Muscle of leg (tissue), 11 donors: ENCODE data around the gene SH3RF3. TPM values are rescaled to one million over a fixed set of nuclear protein-coding genes. Genes with fewer than 3 reads are reported as not detected.

Experiments used
- DNase-seq: peaks from one replicate; pipeline ENCODE4 v3.0.0; 2013
- H3K27ac ChIP-seq: one replicate; pipeline ENCODE4 v1.5.1; 2013; ENCODE audit warnings: mild to moderate bottlenecking, low read length, control low read depth
- H3K27me3 ChIP-seq: one replicate; pipeline ENCODE4 v1.6.1; 2013; ENCODE audit warnings: low read length; ENCODE audit not compliant: control insufficient read depth, insufficient read depth
- H3K36me3 ChIP-seq: one replicate; pipeline ENCODE4 v1.6.1; 2013; ENCODE audit warnings: low read length; ENCODE audit not compliant: control insufficient read depth, insufficient read depth
- H3K4me1 ChIP-seq: one replicate; pipeline ENCODE4 v1.6.1; 2013; ENCODE audit warnings: low read length; ENCODE audit not compliant: control insufficient read depth, insufficient read depth
- H3K4me3 ChIP-seq: one replicate; pipeline ENCODE4 v1.5.1; 2013; ENCODE audit warnings: low read length, control low read depth
- H3K9me3 ChIP-seq: replicated peaks from 2 replicates; pipeline ENCODE4 v1.6.1; 2013; ENCODE audit warnings: low read depth, low read length; ENCODE audit not compliant: control insufficient read depth
- WGBS: methylation state at CpG from one replicate; pipeline ENCODE4 v1.1.5; 2013; ENCODE audit warnings: missing lambda C conversion rate; ENCODE audit not compliant: insufficient coverage; 5-methylcytosine and 5-hydroxymethylcytosine counted together
- polyA plus RNA-seq, 8 donors: library from polyadenylated mRNA; unstranded; fragments of 120-200 nt; gene quantifications; one replicate each; pipeline versions ENCODE4 v1.2.1 to v1.2.3, GENCODE V29; 2013; ENCODE audit warnings: inconsistent platforms in 1 of 8, low replicate concordance in 1 of 8; ENCODE audit not compliant: insufficient read length in 8 of 8, insufficient read depth in 1 of 8
- total RNA-seq: library from RNA; stranded (reverse); fragments of 120-200 nt; gene quantifications from one replicate; pipeline ENCODE4 v1.2.4, GENCODE V29; 2013

The SH3RF3 gene
- total and polyA plus RNA-seq, 9 donors = 2.7 to 6.8 (median 4.7) TPM

DNA sequence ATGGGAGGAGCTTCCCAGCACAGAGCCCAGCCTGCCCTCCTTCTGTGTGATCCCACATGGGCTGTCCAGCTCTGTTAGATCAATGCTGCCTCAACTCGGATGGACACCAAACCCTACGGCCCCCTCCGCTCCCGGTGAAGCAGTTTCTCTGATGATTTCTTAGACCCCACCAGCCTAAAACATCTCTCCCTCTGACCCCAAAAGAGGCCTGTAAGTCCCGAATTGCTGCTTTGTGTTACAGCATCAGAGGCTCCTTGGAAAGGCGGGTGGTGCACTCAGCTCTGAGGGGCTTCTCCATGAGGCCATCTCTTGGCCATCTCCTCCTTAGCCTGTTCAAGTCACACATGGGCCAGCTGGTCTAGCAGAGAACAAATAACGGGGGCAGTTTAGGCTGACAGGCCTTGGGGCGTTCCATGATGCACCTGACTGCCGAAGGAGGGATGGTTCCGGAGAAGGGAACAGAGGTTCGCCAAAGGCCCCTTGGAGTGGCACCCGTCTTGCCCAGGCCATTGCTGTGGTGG is 240.7 kb downstream of the SH3RF3 start:
- no peaks in the 10 kb centered on the region for H3K36me3 ChIP-seq
- no peaks in the 10 kb centered on the region for H3K9me3 ChIP-seq
- no peak overlapping the region for H3K4me3 ChIP-seq
- H3K27me3 ChIP-seq = peaks cover 3% of the 10 kb centered on the region
- no peak for DNase-seq
- 94% methylated on average over 12 of the region's 12 CpGs for whole genome bisulfite sequencing
- H3K4me1 ChIP-seq = peaks cover 9% of the 10 kb centered on the region
- H3K27ac ChIP-seq = no peak overlapping the region

- Histone ChIP-seq H3K27me3 (peaks cover 3% of the 10 kb centered on the region), H3K9me3 (no peaks in the 10 kb centered on the region), H3K4me3 (no peak overlapping the region), H3K4me1 (peaks cover 15% of the 10 kb centered on the region), H3K27ac (no peak overlapping the region), H3K36me3 (no peaks in the 10 kb centered on the region)
- no peak for DNase-seq
- WGBS = 79% methylated on average over 11 of the region's 13 CpGs
Measured at GRCh38 chr2:109370399-109371035, 241.5 kb downstream of the SH3RF3 start.

DNA sequence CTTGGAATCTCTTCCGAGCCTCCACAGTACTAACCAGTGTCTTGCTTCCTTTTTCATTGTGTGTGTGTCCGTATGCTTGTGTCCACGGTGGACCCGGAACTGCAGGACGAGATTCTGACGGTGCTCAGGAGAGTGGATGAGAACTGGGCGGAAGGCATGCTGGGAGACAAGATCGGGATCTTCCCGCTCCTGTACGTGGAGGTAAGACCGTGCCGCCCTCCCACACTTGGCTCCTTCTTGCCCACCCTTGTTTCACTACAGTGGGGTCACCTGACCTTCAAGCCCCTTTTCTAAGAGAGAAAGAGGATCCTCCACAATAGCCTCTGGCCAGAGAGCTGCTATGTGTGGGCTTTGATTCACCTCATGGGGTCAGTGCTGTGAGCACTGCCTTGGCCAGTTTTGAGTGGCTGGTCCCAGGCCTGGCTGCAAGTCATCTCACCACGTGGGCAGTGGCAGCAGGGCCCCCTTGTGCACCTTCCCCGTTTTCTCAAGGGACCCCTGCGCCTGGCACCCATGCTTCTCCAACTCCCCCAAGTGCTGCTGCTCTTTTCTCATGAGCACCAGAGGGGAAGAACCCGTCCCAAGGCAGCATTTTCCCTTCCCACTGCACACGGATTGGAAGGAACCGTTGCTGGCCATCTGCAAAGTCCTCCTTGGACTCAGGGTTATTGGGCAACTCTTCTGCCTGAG is 242.6 kb downstream of the SH3RF3 start:
- 83% methylated on average over 10 of the region's 18 CpGs for WGBS
- H3K27ac ChIP-seq = no peak overlapping the region

DNA sequence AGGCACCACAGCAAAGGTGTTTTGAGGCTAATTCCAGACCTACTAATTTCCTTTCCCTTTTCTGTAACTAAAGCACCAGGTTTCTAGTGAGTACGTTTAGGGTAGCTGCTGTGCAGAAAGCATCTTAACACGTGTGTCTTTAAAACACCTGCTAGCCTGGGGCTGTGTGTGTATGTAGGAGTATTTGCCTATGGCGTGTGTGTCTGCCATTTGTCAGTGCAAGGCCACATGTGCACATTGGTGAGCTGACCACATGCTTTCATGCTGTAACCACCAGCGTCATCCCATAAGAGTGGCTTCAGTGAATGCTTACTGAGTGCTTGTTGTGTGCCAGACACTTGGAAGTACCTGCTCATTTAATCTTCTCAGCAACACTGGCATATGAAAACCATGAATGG is 243.2 kb downstream of the SH3RF3 start:
- Histone ChIP-seq H3K9me3 (no peaks in the 10 kb centered on the region), H3K4me1 (peaks cover 15% of the 10 kb centered on the region), H3K36me3 (no peaks in the 10 kb centered on the region), H3K27ac (no peak overlapping the region), H3K27me3 (peaks cover 3% of the 10 kb centered on the region), H3K4me3 (no peak overlapping the region)
- DNase-seq = no peak
- WGBS = 76% methylated on average over 4 of the region's 4 CpGs

More for the DNA sequence above, 242.6 kb downstream of the SH3RF3 start:
- Histone ChIP-seq H3K9me3 (no peaks in the 10 kb centered on the region), H3K36me3 (no peaks in the 10 kb centered on the region), H3K27me3 (peaks cover 3% of the 10 kb centered on the region), H3K4me1 (peaks cover 15% of the 10 kb centered on the region), H3K4me3 (no peak overlapping the region)
- no peak for DNase-seq

DNA sequence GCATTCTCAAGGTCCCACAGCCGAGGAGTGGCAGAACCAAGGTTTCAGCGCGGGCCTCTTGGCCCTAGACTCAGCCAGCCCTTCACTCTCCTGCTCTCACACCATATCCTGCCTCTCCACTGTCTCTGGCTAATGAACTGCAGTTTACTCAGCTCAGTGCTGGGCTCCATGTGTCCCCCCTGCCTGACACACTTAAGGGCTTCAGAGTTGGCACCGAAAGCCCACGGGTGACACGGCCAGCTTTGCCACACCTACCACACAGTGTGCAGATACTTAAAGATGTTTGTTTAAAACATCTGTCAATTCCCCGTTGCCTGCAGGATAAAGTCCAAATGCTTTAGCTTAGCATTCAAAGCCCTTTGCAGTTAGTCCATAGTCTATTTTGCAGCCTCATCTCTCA is 243.6 kb downstream of the SH3RF3 start:
- H3K4me1 ChIP-seq = peaks cover 15% of the 10 kb centered on the region
- 94% methylated on average over 4 of the region's 7 CpGs for WGBS
- DNase-seq = no peak
- H3K27ac ChIP-seq = no peak overlapping the region
- no peak overlapping the region for H3K4me3 ChIP-seq
- peaks cover 4% of the 10 kb centered on the region for H3K27me3 ChIP-seq
- H3K9me3 ChIP-seq = no peaks in the 10 kb centered on the region
- H3K36me3 ChIP-seq = no peaks in the 10 kb centered on the region

- 80% methylated on average over 10 of the region's 10 CpGs for WGBS
- Histone ChIP-seq H3K36me3 (no peaks in the 10 kb centered on the region), H3K4me1 (peaks cover 13% of the 10 kb centered on the region), H3K27ac (no peak overlapping the region), H3K9me3 (no peaks in the 10 kb centered on the region), H3K4me3 (no peak overlapping the region), H3K27me3 (peaks cover 6% of the 10 kb centered on the region)
- no peak for DNase-seq
Measured at GRCh38 chr2:109373791-109374547, 245.0 kb downstream of the SH3RF3 start.

GRCh38 chr2:109374548-109375130 is 245.6 kb downstream of the SH3RF3 start:
- Histone ChIP-seq H3K4me1 (peaks cover 15% of the 10 kb centered on the region), H3K36me3 (no peaks in the 10 kb centered on the region), H3K27me3 (peaks cover 6% of the 10 kb centered on the region), H3K27ac (no peak overlapping the region), H3K4me3 (no peak overlapping the region), H3K9me3 (no peaks in the 10 kb centered on the region)
- no peak for DNase-seq
- WGBS = 82% methylated on average over 16 of the region's 16 CpGs

DNA sequence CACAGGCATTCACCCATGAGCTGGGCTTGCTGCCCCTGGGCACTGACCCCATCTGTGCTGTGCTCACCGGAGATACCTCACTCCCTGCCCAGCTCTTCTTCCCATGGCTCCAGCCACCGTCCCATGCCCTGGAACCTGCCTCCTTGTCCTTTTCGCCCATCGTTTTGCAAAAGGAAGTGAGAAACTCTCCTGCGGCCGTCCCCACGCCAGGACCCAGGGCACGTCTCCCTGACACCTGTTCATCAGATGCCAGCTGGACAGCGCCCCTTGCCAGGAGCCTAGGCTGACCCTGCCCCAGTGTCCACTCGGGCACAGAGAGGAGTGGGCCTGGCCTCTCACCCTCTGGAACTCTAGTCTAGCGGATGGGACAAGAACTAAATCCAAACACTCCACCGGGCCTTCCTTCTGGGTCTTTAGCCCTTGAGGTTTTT is 246.1 kb downstream of the SH3RF3 start:
- 89% methylated on average over 10 of the region's 12 CpGs for WGBS

GRCh38 chr2:109375656-109376055 is 246.7 kb downstream of the SH3RF3 start:
- Histone ChIP-seq H3K27ac (no peak overlapping the region), H3K4me1 (peaks cover 20% of the 10 kb centered on the region), H3K36me3 (no peaks in the 10 kb centered on the region), H3K9me3 (no peaks in the 10 kb centered on the region), H3K4me3 (no peak overlapping the region), H3K27me3 (peaks cover 6% of the 10 kb centered on the region)
- no peak for DNase-seq
- WGBS = 96% methylated on average over 6 of the region's 7 CpGs

More for the DNA sequence above, 246.1 kb downstream of the SH3RF3 start:
- peaks cover 15% of the 10 kb centered on the region for H3K4me1 ChIP-seq
- H3K27me3 ChIP-seq = peaks cover 6% of the 10 kb centered on the region
- DNase-seq = no peak
- no peak overlapping the region for H3K4me3 ChIP-seq
- H3K27ac ChIP-seq = no peak overlapping the region
- no peaks in the 10 kb centered on the region for H3K9me3 ChIP-seq
- H3K36me3 ChIP-seq = no peaks in the 10 kb centered on the region

DNA sequence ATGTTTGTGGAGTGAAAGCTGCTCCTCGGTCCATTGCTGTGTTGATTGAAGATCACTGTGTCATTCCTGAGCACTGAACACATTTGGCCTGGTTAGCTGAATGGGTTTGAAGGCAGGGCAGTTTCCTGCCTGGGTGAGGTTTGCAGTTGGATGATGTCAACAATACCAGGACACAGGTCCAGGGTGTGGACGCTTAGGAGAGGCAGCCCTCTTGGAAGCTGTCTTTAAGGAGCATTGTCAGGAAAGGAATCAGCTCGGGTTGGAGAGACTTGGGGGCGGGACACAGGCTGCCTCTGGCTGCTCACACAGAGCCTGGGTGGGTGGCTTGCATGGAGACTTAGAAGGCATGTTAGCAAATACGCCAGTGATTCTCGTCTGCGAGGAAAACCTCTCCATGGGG is 247.1 kb downstream of the SH3RF3 start:
- Histone ChIP-seq H3K4me1 (peaks cover 25% of the 10 kb centered on the region), H3K4me3 (no peak overlapping the region), H3K9me3 (no peaks in the 10 kb centered on the region), H3K36me3 (no peaks in the 10 kb centered on the region), H3K27ac (no peak overlapping the region), H3K27me3 (peaks cover 6% of the 10 kb centered on the region)
- no peak for DNase-seq
- 73% methylated on average over 5 of the region's 7 CpGs for WGBS
